H9 (cell line): Measurements from ENCODE around the gene CDC16. TPM values are rescaled to one million over a fixed set of nuclear protein-coding genes. Genes with fewer than 3 reads are reported as not detected.

Experiments used
- DNase-seq: peaks from one replicate; pipeline ENCODE4 v3.0.0-alpha.2; 2017
- H2AFZ ChIP-seq: one replicate; pipeline ENCODE4 v1.6.1; 2013; ENCODE audit warnings: mild to moderate bottlenecking, low read length, control low read depth, moderate library complexity
- H2AK5ac ChIP-seq: 2 replicates; pipeline ENCODE4 v1.6.1; 2013; ENCODE audit warnings: low read length, control low read depth, mixed read lengths; ENCODE audit not compliant: insufficient read length
- H2BK120ac ChIP-seq: one replicate; pipeline ENCODE4 v1.6.1; 2013; ENCODE audit warnings: low read depth, mild to moderate bottlenecking, low read length, control low read depth, inconsistent platforms; ENCODE audit not compliant: poor library complexity, severe bottlenecking
- H2BK12ac ChIP-seq: 2 replicates; pipeline ENCODE4 v1.6.1; 2013; ENCODE audit warnings: low read length, control low read depth, mixed read lengths, low read depth; ENCODE audit not compliant: insufficient read length
- H2BK15ac ChIP-seq: 2 replicates; pipeline ENCODE4 v1.6.1; 2013; ENCODE audit warnings: low read depth, low read length, control low read depth
- H2BK20ac ChIP-seq: one replicate; pipeline ENCODE4 v1.6.1; 2013; ENCODE audit warnings: low read depth, mild to moderate bottlenecking, low read length, control low read depth, inconsistent platforms; ENCODE audit not compliant: poor library complexity, severe bottlenecking
- H2BK5ac ChIP-seq: 2 replicates; pipeline ENCODE4 v1.6.1; 2013; ENCODE audit warnings: low read length, control low read depth, mixed read lengths; ENCODE audit not compliant: insufficient read length
- H3K14ac ChIP-seq: 2 replicates; pipeline ENCODE4 v1.6.1; 2013; ENCODE audit warnings: low read length, control low read depth; ENCODE audit not compliant: insufficient read depth
- H3K18ac ChIP-seq: 2 replicates; pipeline ENCODE4 v1.6.1; 2013; ENCODE audit warnings: low read depth, mild to moderate bottlenecking, mixed read lengths, low read length, control low read depth; ENCODE audit not compliant: insufficient read length
- H3K23ac ChIP-seq: 2 replicates; pipeline ENCODE4 v1.6.1; 2013; ENCODE audit warnings: low read length, control low read depth, mixed read lengths, low read depth; ENCODE audit not compliant: insufficient read length
- H3K23me2 ChIP-seq: 2 replicates; pipeline ENCODE4 v1.6.1; 2013; ENCODE audit warnings: low read depth, mild to moderate bottlenecking, mixed read lengths, low read length, control low read depth; ENCODE audit not compliant: insufficient read length, poor library complexity, severe bottlenecking
- H3K27ac ChIP-seq: 2 replicates; pipeline ENCODE4 v1.5.1; 2013; ENCODE audit warnings: low read length, control low read depth, mixed read lengths, low read depth; ENCODE audit not compliant: insufficient read length
- H3K27me3 ChIP-seq: 2 replicates; pipeline ENCODE4 v1.6.1; 2013; ENCODE audit warnings: low read length, control low read depth, inconsistent platforms; ENCODE audit not compliant: insufficient read depth
- H3K4ac ChIP-seq: 2 replicates; pipeline ENCODE4 v1.6.1; 2013; ENCODE audit warnings: low read depth, mild to moderate bottlenecking, control low read depth, inconsistent platforms, low read length, moderate library complexity
- H3K4me1 ChIP-seq: 2 replicates; pipeline ENCODE4 v1.6.1; 2013; ENCODE audit warnings: low read length, control low read depth, inconsistent platforms; ENCODE audit not compliant: insufficient read depth
- H3K4me2 ChIP-seq: 2 replicates; pipeline ENCODE4 v1.6.1; 2013; ENCODE audit warnings: low read length, control low read depth, mixed read lengths; ENCODE audit not compliant: insufficient read length, insufficient read depth
- H3K56ac ChIP-seq: 2 replicates; pipeline ENCODE4 v1.6.1; 2013; ENCODE audit warnings: low read depth, mild to moderate bottlenecking, mixed read lengths, low read length, control low read depth; ENCODE audit not compliant: insufficient read length
- H3K79me1 ChIP-seq: 2 replicates; pipeline ENCODE4 v1.6.1; 2013; ENCODE audit warnings: low read depth, mild to moderate bottlenecking, moderate library complexity, low read length, control low read depth, inconsistent platforms; ENCODE audit not compliant: insufficient read depth, poor library complexity, severe bottlenecking
- H3K79me2 ChIP-seq: 2 replicates; pipeline ENCODE4 v1.6.1; 2013; ENCODE audit warnings: low read length, control low read depth, inconsistent platforms; ENCODE audit not compliant: insufficient read depth
- H3K9ac ChIP-seq: 2 replicates; pipeline ENCODE4 v1.6.1; 2013; ENCODE audit warnings: low read length, control low read depth, mixed read lengths; ENCODE audit not compliant: insufficient read length; ENCODE audit errors: extremely low read depth
- H3K9me3 ChIP-seq: one replicate; pipeline ENCODE4 v1.6.1; 2013; ENCODE audit warnings: low read depth, low read length, inconsistent platforms; ENCODE audit not compliant: control insufficient read depth
- H3T11ph ChIP-seq: one replicate; pipeline ENCODE4 v1.6.1; 2013; ENCODE audit warnings: mild to moderate bottlenecking, low read length, control low read depth, inconsistent platforms
- H4K20me1 ChIP-seq: one replicate; pipeline ENCODE4 v1.6.1; 2013; ENCODE audit not compliant: control insufficient read depth, insufficient read length, insufficient read depth
- H4K5ac ChIP-seq: 2 replicates; pipeline ENCODE4 v1.6.1; 2013; ENCODE audit warnings: low read depth, mild to moderate bottlenecking, mixed read lengths, low read length, control low read depth; ENCODE audit not compliant: insufficient read length
- H4K8ac ChIP-seq: replicated peaks from 2 replicates; pipeline ENCODE4 v1.6.1; 2013; ENCODE audit warnings: low read length, control low read depth, mixed read lengths, low read depth; ENCODE audit not compliant: insufficient read length
- H4K91ac ChIP-seq: 2 replicates; pipeline ENCODE4 v1.6.1; 2013; ENCODE audit warnings: low read depth, mild to moderate bottlenecking, moderate library complexity, mixed read lengths, low read length, control low read depth; ENCODE audit not compliant: insufficient read length
- H3K27ac Mint-ChIP-seq, 3 experiments: 2 replicates in 2 of 3; 3 replicates in 1 of 3; pipeline ENCODE4 v1.8.0; 2020 to 2021; ENCODE audit warnings: mixed read lengths in 3 of 3, mild to moderate bottlenecking in 1 of 3, moderate library complexity in 1 of 3
- H3K27me3 Mint-ChIP-seq: 2 replicates; pipeline ENCODE4 v1.8.0; 2021; ENCODE audit warnings: low read depth, mild to moderate bottlenecking, moderate library complexity, mixed read lengths
- H3K36me3 Mint-ChIP-seq, 3 experiments: 2 replicates in 2 of 3; 3 replicates in 1 of 3; pipeline ENCODE4 v1.8.0; 2020 to 2021; ENCODE audit warnings: low read depth in 3 of 3, mixed read lengths in 3 of 3; ENCODE audit not compliant: insufficient read depth in 1 of 3
- H3K4me1 Mint-ChIP-seq, 2 experiments: 2 replicates each; pipeline ENCODE4 v1.8.0; 2020; ENCODE audit warnings: mixed read lengths in 2 of 2
- H3K4me3 Mint-ChIP-seq, 2 experiments: 2 replicates in 1 of 2; 3 replicates in 1 of 2; pipeline ENCODE4 v1.8.0; 2020 to 2021; ENCODE audit warnings: mild to moderate bottlenecking in 2 of 2, mixed read lengths in 2 of 2, moderate library complexity in 1 of 2
- H3K9me3 Mint-ChIP-seq, 2 experiments: 2 replicates in 1 of 2; 3 replicates in 1 of 2; pipeline ENCODE4 v1.8.0; 2020; ENCODE audit warnings: mild to moderate bottlenecking in 2 of 2, mixed read lengths in 2 of 2, moderate library complexity in 1 of 2
- WGBS: extraction: QIAGEN DNeasy Blood & Tissue Kit; methylation state at CpG from one replicate; pipeline ENCODE4 v1.1.7; 2013; ENCODE audit warnings: missing lambda C conversion rate, low lambda C conversion rate, mixed read lengths; ENCODE audit not compliant: insufficient read length; ENCODE audit errors: extremely low coverage; 5-methylcytosine and 5-hydroxymethylcytosine counted together
- total RNA-seq: library from RNA; stranded (reverse); gene quantifications from 2 replicates; pipeline ENCODE4 v1.2.1, GENCODE V29; 2021
- TF ChIP-seq, protein P1 (sequence below): fragments of 200-600 bp; sonication (generic); conservative IDR thresholded peaks from 3 replicates; pipeline ENCODE4 v1.8.0; 2021; ENCODE audit warnings: antibody characterized with exemption, mild to moderate bottlenecking

CDC16 gene
- total RNA-seq, 1 experiment from 2014 or later = 91.9 TPM

DNA sequence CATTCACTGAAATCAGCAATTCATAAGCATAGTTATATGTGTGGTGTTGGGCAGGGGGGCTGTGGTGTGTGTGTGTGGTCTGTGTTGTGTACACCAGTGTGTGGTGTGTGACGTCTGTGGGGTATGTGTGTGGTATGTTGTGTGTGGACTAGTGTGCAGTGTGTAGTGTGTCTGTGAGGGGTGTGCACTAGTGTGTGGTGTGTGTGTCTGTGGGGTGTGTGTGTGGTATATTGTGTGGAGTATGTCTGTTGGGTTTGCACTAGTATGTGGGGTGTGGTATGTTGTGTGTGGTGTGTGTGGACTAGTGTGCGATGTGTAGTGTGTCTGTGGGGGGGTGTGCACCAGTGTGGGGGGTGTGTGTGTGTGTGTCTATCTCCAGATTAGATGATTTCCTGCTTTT lies 7.2 kb upstream of the CDC16 start:
- H3K27ac Mint-ChIP-seq = peak overlapping the region in 2 of 3 experiments; percentile 1 to 10; a peak in 2 of 7 replicates
- peak overlapping the region in 1 of 2 experiments; percentile 39; a peak in 3 of 5 replicates for H3K4me3 Mint-ChIP-seq
- no peaks in the 10 kb centered on the region for H3K9me3 ChIP-seq
- H2BK12ac ChIP-seq = no peak overlapping the region
- H3K4me2 ChIP-seq = no peak overlapping the region
- H3K4ac ChIP-seq = no peak overlapping the region
- no peak overlapping the region for H3K18ac ChIP-seq
- H3K36me3 Mint-ChIP-seq = no peaks in the 10 kb centered on the region
- TF ChIP-seq, protein P1, sequence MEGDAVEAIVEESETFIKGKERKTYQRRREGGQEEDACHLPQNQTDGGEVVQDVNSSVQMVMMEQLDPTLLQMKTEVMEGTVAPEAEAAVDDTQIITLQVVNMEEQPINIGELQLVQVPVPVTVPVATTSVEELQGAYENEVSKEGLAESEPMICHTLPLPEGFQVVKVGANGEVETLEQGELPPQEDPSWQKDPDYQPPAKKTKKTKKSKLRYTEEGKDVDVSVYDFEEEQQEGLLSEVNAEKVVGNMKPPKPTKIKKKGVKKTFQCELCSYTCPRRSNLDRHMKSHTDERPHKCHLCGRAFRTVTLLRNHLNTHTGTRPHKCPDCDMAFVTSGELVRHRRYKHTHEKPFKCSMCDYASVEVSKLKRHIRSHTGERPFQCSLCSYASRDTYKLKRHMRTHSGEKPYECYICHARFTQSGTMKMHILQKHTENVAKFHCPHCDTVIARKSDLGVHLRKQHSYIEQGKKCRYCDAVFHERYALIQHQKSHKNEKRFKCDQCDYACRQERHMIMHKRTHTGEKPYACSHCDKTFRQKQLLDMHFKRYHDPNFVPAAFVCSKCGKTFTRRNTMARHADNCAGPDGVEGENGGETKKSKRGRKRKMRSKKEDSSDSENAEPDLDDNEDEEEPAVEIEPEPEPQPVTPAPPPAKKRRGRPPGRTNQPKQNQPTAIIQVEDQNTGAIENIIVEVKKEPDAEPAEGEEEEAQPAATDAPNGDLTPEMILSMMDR = no peak
- no peak overlapping the region for H4K5ac ChIP-seq
- no peak overlapping the region for H4K91ac ChIP-seq
- peaks cover 0 to 3% of the 10 kb centered on the region in 2 experiments; a peak in 2 of 5 replicates for H3K9me3 Mint-ChIP-seq
- H2BK20ac ChIP-seq = no peak overlapping the region
- WGBS = no CpG with 5 or more reads among the region's 2 CpGs
- H3K23ac ChIP-seq = no peak overlapping the region
- H2AFZ ChIP-seq = no peak overlapping the region
- H3K27me3 ChIP-seq = no peaks in the 10 kb centered on the region
- no peaks in the 10 kb centered on the region for H3K79me1 ChIP-seq
- H3K23me2 ChIP-seq = no peaks in the 10 kb centered on the region
- H2AK5ac ChIP-seq = no peak overlapping the region
- no peak overlapping the region for H2BK5ac ChIP-seq
- peaks cover 54 to 56% of the 10 kb centered on the region in 2 experiments for H3K4me1 Mint-ChIP-seq
- no peak overlapping the region for H3K14ac ChIP-seq
- H2BK120ac ChIP-seq = no peak overlapping the region
- no peaks in the 10 kb centered on the region; the same call in 1 of the 2 replicates for H3K27me3 Mint-ChIP-seq
- H4K20me1 ChIP-seq = no peaks in the 10 kb centered on the region
- no peak overlapping the region for H4K8ac ChIP-seq
- H3K4me1 ChIP-seq = peaks cover 16% of the 10 kb centered on the region; the same call in 1 of the 2 replicates
- H3T11ph ChIP-seq = no peak overlapping the region
- H2BK15ac ChIP-seq = no peak overlapping the region
- no peak overlapping the region for H3K56ac ChIP-seq
- no peak overlapping the region for H3K9ac ChIP-seq
- no peak for DNase-seq
- H3K79me2 ChIP-seq = no peaks in the 10 kb centered on the region
- no peak overlapping the region for H3K27ac ChIP-seq
